HG03378 (cell line): ENCODE results near the gene METTL18.
"Not testable (repeated sequence)": the region's sequence is repeated elsewhere in the genome, so short reads cannot be mapped to it uniquely, and the experiment has no call there.

Source experiments
- ATAC-seq: cut with Tn5 transposase; IDR thresholded peaks from one replicate; pipeline ENCODE4 v1.9.1; 2021; ENCODE audit warnings: mild to moderate bottlenecking, moderate library complexity; ENCODE audit not compliant: unreplicated experiment

Gene METTL18

GRCh38 chr1:169794530-169795416 lies at the start of gene METTL18:
METTL18 (minus strand) TSS chr1:169794907; CDS start chr1:169793695, 1,212 bp downstream.
- ATAC-seq: peak; percentile 89

- no peak for ATAC-seq
Measured at GRCh38 chr1:169838942-169839341, 44.2 kb upstream of the METTL18 start.

DNA sequence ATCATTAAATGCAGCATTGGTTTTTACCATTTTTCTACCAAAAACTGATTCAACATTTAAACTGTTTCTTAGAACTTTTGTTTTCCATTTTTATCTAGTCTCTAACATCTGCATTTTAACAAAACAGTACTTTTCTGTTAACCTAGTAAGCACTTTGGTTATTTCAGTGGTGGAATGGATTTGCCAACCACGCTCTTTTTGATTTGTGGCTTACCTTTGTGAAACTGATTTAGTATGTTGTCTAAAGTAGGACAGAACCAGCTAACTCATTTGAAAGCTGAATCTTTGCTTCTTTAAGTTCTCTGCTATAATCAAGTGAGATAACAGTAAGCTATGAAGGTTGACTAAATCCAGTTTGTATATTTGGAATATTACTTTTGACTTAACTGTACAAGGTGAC lies 41.5 kb upstream of the METTL18 start:
- no peak for ATAC-seq

DNA sequence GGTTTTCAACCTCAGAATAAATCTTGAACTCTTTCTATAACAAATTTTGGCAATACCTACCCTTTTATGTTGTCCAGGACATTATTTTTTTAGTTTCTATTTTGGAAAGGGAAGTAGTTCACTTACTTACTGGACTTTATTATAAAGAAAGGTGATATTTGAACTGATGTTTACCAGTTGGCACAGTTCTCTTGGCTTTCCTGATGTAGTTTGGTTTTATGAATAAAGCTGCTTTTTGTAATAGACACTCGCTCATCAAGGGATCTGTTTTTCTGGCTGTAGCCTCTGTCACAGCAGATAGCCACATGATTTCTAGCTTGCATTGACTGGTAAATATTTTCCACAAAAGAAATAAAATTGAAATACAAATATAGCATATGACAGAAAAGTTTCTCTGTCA lies 40.9 kb upstream of the METTL18 start:
- ATAC-seq: no peak

DNA sequence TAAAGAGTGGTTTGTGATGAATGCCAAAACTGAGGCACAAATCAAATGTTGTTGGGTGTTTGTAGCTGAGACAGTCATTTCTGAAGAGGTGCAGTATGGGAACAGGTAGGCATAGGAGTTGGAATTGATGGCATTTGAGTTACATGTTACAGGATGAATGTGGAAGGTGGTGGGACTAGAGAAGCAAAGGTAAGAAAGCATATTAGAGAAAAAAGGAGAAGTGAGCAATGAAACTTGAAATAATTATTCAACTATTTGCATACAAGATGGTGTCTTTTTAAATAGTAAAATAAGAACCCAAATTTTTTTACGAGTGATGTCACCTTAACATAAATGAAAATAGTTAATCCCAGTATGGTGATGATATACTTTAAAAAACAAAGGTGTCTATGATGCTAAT lies 40.2 kb upstream of the METTL18 start:
- ATAC-seq: no peak

DNA sequence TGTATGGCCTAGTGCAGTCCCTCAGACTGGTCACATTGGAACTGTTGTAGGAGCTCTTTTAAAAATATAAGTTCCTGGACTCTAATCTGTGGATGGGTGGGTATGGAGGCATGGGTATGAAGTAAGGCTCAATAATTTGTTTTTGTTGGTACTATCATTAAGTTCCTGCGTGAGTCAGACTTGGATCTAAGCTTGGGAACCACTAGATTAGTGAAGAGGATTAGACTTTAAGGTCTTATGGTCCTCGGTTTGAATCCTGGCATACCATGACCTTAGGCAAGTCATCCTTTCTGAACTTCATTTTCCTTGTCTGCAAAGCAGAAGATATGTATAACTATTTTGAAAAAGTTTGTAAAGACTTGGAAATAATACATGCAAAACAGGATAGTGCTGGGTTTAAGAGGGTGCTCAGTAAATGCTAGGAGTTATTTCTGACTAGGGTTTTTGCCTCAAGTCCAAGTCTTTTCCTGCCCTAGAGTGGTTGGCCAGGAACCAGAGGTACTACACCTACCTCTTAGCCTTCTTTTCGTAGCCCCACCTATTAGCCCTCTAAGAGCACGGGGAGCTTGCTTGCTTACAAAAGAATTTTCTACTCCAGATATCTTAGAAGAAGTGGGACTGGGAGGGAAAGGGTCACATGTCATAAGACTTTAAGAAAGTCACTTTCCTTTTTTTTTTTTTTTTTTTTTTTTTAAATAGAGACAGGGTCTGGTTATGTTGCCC lies 38.6 kb upstream of the METTL18 start:
- ATAC-seq: no peak

GRCh38 chr1:169829671-169830070 lies 35.0 kb upstream of the METTL18 start:
- ATAC-seq: no peak

DNA sequence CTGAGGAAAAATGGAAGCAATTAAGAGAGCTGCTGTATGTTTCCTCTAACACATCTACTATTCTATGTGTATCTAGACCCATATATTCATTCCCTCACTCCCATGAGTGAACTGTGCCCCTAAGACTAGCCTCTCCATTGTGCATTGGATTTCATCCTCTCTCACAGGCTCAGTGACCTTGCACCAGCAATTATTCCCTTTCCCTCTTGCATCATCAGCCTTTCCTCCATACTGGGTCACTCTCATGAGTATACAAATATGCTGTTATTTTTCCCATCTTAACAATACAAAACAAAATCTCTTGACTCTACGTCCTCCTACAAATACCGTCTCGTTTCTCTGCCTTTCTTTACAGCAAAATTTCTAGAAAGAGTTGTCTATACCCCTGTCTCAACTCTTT lies 29.4 kb upstream of the METTL18 start:
- no peak for ATAC-seq

GRCh38 chr1:169821500-169821899 lies 26.8 kb upstream of the METTL18 start:
- ATAC-seq: no peak

DNA sequence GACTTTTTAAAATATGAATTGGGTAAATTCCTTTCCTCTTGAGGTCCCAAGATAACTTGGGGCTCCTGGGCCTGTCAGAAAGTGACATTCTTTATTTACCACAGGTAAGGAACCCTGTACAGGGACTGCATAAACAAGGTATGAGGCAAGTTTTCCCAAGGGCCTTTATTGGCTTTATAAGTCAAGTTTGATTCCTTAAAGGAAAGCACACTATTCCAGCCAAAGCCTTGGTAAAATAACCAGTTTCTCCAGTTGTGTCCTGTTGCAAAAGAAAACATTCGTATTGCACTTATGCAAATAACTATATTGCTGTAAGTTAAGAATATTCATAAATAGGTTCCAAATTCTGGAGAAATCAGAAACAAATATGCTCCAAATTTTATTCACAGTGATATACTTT lies 21.9 kb upstream of the METTL18 start:
- no peak for ATAC-seq

DNA sequence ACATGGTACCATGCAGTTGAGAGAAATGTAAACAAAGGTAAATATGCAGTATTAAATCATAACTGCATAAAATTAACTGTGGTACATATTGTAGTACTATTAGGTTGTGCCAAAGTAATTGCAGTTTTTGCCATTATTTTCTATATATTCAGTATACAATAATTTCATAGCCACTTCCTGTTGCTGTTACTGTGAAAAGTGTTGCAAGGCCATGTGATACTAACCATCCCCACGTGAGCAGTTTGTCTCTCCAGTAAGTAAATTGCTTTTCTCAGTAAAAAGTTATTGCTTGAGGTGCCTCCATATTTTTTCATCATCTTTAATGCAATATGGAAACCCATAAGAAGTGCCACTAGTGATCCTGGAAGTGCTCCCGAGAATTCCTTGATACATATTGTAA lies 19.6 kb upstream of the METTL18 start:
- no peak for ATAC-seq

DNA sequence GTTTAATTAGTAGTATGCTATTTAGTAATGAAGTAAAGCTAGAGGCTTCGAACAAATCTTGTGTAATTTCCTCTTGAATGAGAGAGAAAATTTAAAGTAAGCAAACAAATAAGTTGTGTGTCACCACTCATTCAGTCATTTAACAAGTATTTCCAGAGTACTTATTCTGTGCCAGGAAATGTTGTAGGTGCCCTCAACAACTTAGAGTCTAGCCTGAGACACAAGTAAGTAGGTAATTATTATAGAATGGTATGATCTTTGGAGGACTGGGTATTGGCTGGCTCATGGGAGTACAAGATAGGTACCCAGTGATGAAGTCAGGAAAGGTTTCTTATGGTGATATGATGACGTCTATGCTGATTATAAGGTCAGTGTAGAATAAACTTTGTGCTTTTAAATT lies 17.4 kb upstream of the METTL18 start:
- no peak for ATAC-seq

DNA sequence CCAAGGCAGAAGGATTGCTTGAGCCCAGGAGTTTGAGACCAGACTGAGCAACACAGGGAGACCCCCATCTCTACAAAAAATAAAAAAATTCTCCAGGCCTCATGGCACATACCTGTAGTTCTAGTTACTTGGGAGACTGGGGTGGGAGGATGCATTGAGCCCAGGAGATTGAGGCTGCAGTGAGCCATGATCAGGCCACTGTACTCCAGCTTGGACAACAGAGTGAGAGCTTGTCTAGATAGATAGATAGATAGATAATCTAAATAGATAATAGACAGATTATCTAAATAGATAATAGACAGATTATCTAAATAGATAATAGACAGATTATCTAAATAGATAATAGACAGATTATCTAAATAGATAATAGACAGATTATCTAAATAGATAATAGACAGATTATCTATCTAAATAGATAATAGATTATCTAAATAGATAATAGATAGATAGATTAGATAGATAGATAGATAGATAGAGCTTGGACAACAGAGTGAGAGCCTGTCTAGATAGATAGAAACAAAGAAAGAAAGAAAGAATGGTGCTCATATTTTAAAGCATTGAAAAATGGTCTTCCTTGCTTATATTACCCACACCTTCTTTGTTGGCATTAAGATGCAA lies 16.8 kb upstream of the METTL18 start:
- not testable (repeated sequence) for ATAC-seq

DNA sequence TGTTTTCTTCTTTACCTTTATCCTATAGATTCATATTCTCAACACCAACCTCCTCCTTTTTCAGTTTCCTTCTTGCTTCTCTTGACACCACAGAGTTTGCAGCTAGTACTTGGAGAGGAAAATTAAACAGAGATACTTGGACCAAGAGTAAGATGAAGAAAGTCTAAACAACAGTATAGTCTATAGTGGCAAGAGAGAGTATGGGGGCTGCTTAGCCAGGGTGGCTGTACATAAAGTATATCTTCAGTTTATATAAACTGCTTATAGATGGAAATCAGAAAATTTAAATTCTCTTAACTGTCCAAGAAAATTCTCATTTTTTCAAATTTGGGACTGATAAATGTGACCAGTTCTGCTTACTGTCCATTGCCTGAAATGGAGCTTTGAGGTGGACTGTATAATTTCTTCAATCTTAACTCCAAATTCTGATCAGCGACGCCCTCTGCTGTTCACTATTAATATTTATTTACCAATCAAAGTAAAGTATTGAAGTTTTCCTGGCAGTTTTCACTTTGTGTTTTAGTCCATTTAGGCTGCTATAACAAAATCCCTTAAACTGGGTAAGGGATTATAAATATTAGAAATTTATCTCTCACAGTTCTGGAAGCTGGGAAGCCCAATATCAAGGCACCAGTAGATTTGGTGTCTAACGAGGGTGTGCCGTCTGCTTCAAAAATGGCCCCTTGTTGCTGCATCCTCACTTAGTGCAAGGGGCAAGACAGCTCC lies 14.8 kb upstream of the METTL18 start:
- ATAC-seq: peak; percentile 64

- ATAC-seq: no peak
Measured at GRCh38 chr1:169804941-169805340, 10.2 kb upstream of the METTL18 start.

DNA sequence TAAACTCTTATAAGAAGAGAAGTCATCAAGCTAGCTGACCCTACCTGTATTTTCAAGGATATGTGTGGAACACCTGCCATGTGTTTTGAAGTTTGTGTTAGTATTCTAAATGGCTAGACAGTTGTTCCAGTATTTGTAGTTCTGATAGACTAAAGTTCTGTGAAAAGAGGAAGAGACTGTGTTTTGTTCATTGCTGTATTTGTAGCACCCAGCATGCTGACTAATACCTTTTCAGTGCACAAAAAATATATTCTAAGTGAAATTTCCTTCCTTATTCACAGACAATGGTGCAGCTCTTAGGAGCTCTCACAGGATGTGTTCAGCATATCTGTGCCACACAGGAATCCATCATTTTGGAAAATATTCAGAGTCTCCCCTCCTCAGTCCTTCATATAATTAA lies 8.2 kb upstream of the METTL18 start:
- ATAC-seq: no peak

GRCh38 chr1:169797281-169797680 lies 2.6 kb upstream of the METTL18 start:
- no peak for ATAC-seq

- no peak for ATAC-seq
Measured at GRCh38 chr1:169796274-169796810, 1.6 kb upstream of the METTL18 start.

DNA sequence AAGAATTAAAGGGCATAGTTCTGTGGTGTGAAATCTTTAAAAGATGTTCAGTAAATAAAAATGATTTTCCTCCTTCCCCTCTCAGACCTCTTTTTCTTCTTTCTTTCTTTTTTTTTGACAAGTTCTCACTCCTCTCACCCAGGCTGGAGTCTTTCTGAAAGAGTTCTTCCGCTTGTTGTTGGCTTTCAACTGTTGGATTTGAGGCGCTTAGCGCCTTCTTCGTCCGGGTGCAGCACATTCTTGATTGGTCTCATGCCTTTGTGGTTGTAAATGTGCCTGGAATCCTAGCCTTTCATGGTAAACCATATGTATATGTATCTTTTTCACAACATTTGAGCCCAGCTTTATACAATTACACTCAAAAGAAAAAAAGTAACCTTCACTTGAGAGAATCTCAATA lies 980 bp upstream of the METTL18 start:
- no peak for ATAC-seq

DNA sequence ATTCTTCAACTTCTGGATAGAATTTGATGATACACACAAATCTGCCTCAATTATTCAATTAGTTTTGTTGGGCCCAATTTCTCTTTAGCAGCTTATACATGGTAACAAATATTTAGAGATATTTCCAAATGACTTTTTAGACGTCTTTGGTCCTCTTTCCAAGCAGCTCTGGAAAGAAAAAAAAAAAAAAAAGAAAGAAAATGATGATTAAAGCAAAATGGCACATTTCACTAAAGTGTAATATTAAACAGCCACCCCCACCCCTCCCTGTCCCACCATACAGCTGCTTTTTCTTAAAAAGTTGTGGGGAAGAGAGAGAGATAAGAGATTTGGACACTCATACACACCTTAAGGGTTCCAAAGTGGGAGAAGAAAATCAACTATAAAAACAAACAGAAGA lies 977 bp downstream of the METTL18 start:
- ATAC-seq: no peak

GRCh38 chr1:169788402-169788801 lies 6.3 kb downstream of the METTL18 start:
- no peak for ATAC-seq
